SK-N-SH (cell line): ENCODE data around the gene NRCAM. TPM values are rescaled to one million over a fixed set of nuclear protein-coding genes. Genes with fewer than 3 reads are reported as not detected.

ENCODE experiments used
- CTCF ChIA-PET: fragments of 300-600, 350-600 bp; formaldehyde crosslinking; extraction: SDS; loops from one replicate; lab custom pipeline; 2021; lab: Yijun Ruan, JAX
- POLR2A ChIA-PET: fragments of 350-600 bp; sonication (Branson Sonifier 250); formaldehyde crosslinking; extraction: SDS; loops from one replicate; lab custom pipeline; 2020; ENCODE audit warnings: antibody characterized with exemption, inconsistent platforms; lab: Yijun Ruan, JAX
- DNase-seq: peaks from one replicate; pipeline ENCODE4 v3.0.0; 2012
- H2AFZ ChIP-seq: fragments of 200-600 bp; sonication (generic); 2 replicates; pipeline ENCODE4 v1.8.1; 2016; ENCODE audit warnings: antibody characterized with exemption, mild to moderate bottlenecking, low read depth
- H3F3A ChIP-seq: fragments of 200-600 bp; sonication (generic); replicated peaks from 2 replicates; pipeline ENCODE3; 2016; ENCODE audit warnings: antibody characterized with exemption, mild to moderate bottlenecking; ENCODE audit not compliant: insufficient read depth
- H3K27ac ChIP-seq, 2 experiments: fragments of 200-500 bp in 1 of 2; fragments of 200-600 bp in 1 of 2; sonication (Bioruptor generic) in 1 of 2; sonication (generic), shearing (Covaris generic) in 1 of 2; 2 replicates each; pipeline versions ENCODE4 v1.5.1 to v1.6.1; 2014 to 2016; ENCODE audit warnings: low read depth in 2 of 2, inconsistent platforms in 1 of 2, low read length in 1 of 2, mild to moderate bottlenecking in 1 of 2, mixed read lengths in 1 of 2
- H3K27me3 ChIP-seq: fragments of 200-600 bp; sonication (generic), shearing (Covaris generic); 2 replicates; pipeline ENCODE4 v1.6.1; 2016; ENCODE audit warnings: mixed run types; ENCODE audit not compliant: insufficient read depth
- H3K36me3 ChIP-seq, 2 experiments: fragments of 200-500 bp in 1 of 2; fragments of 200-600 bp in 1 of 2; sonication (Bioruptor generic) in 1 of 2; sonication (generic) in 1 of 2; replicated peaks in 1 of 2; 2 replicates each; pipeline versions ENCODE3 to v1.5.1; 2014 to 2016; ENCODE audit warnings: low read length in 1 of 2, mild to moderate bottlenecking in 1 of 2; ENCODE audit not compliant: insufficient read depth in 2 of 2, control insufficient read depth in 1 of 2
- H3K4me1 ChIP-seq, 2 experiments: fragments of 200-500 bp in 1 of 2; fragments of 200-600 bp in 1 of 2; sonication (Bioruptor generic) in 1 of 2; sonication (generic), shearing (Covaris generic) in 1 of 2; 2 replicates each; pipeline versions ENCODE4 v1.5.1 to v1.6.1; 2014 to 2016; ENCODE audit warnings: low read depth in 1 of 2, low read length in 1 of 2, mixed run types in 1 of 2; ENCODE audit not compliant: insufficient read depth in 2 of 2, control insufficient read depth in 1 of 2
- H3K4me2 ChIP-seq: fragments of 200-600 bp; sonication (generic), shearing (Covaris generic); 2 replicates; pipeline ENCODE4 v1.6.1; 2017; ENCODE audit warnings: mixed run types
- H3K4me3 ChIP-seq, 2 experiments: fragments of 200-500 bp in 1 of 2; fragments of 200-600 bp in 1 of 2; sonication (Bioruptor generic) in 1 of 2; sonication (generic), shearing (Covaris generic) in 1 of 2; 2 replicates each; pipeline versions ENCODE4 v1.5.1 to v1.8.1; 2014 to 2016; ENCODE audit warnings: low read depth in 2 of 2, inconsistent platforms in 1 of 2, low read length in 1 of 2, mild to moderate bottlenecking in 1 of 2, mixed read lengths in 1 of 2, moderate library complexity in 1 of 2
- H3K79me2 ChIP-seq: fragments of 200-600 bp; sonication (generic); 2 replicates; pipeline ENCODE4 v1.8.1; 2017; ENCODE audit warnings: mild to moderate bottlenecking; ENCODE audit not compliant: insufficient read depth
- H3K9ac ChIP-seq: fragments of 200-600 bp; sonication (generic); 2 replicates; pipeline ENCODE4 v1.6.1; 2017; ENCODE audit warnings: mixed run types
- H3K9me2 ChIP-seq: fragments of 200-600 bp; sonication (generic); 2 replicates; pipeline ENCODE4 v1.6.1; 2017; ENCODE audit warnings: mixed run types
- H3K9me3 ChIP-seq: fragments of 200-600 bp; sonication (generic); 2 replicates; pipeline ENCODE4 v1.6.1; 2017; ENCODE audit warnings: mixed run types, mild to moderate bottlenecking, moderate library complexity
- H4K20me1 ChIP-seq: fragments of 200-600 bp; sonication (generic); 2 replicates; pipeline ENCODE4 v1.6.1; 2017; ENCODE audit warnings: mild to moderate bottlenecking, mixed run types; ENCODE audit not compliant: insufficient read depth
- FOSL2 ChIP-seq: IDR thresholded peaks from 2 replicates; pipeline ENCODE4 v1.4.0; 2012; ENCODE audit warnings: low read depth, mild to moderate bottlenecking, moderate library complexity, borderline replicate concordance
- FOXJ3 ChIP-seq: sonication (generic); formaldehyde crosslinking; IDR thresholded peaks from 2 replicates; pipeline ENCODE4 v1.5.1; 2020; ENCODE audit warnings: mild to moderate bottlenecking, missing genetic modification reagents
- GABPA ChIP-seq: IDR thresholded peaks from 2 replicates; pipeline ENCODE4 v1.4.0; 2012; ENCODE audit warnings: low read depth, mild to moderate bottlenecking
- GATA2 ChIP-seq: sonication (generic); formaldehyde crosslinking; IDR thresholded peaks from 2 replicates; pipeline ENCODE4 v1.5.0; 2020; ENCODE audit warnings: mild to moderate bottlenecking, missing genetic modification reagents
- MXI1 ChIP-seq: IDR thresholded peaks from 2 replicates; pipeline ENCODE4 v1.6.1; 2012; ENCODE audit warnings: mild to moderate bottlenecking, low read depth, low read length, improper control_type of control experiment
- NFIC ChIP-seq: IDR thresholded peaks from 2 replicates; pipeline ENCODE4 v1.4.0; 2012; ENCODE audit warnings: borderline replicate concordance
- NRF1 ChIP-seq: IDR thresholded peaks from 2 replicates; pipeline ENCODE4 v1.6.1; 2012; ENCODE audit warnings: low read depth, mild to moderate bottlenecking, low read length
- RAD21 ChIP-seq: IDR thresholded peaks from 2 replicates; pipeline ENCODE4 v1.6.1; 2012; ENCODE audit warnings: mild to moderate bottlenecking, low read length
- RFX5 ChIP-seq: IDR thresholded peaks from 2 replicates; pipeline ENCODE4 v1.6.1; 2012; ENCODE audit warnings: mild to moderate bottlenecking, improper control_type of control experiment, low read length
- RXRA ChIP-seq: IDR thresholded peaks from 2 replicates; pipeline ENCODE4 v1.4.0; 2012; ENCODE audit warnings: low read depth, mild to moderate bottlenecking, borderline replicate concordance
- SIN3A ChIP-seq: IDR thresholded peaks from 2 replicates; pipeline ENCODE4 v1.6.1; 2012; ENCODE audit warnings: low read depth, mild to moderate bottlenecking, low read length, moderate library complexity, borderline replicate concordance
- SMC3 ChIP-seq: IDR thresholded peaks from 2 replicates; pipeline ENCODE4 v1.6.1; 2012; ENCODE audit warnings: low read depth, low read length, improper control_type of control experiment
- TAF1 ChIP-seq: IDR thresholded peaks from 2 replicates; pipeline ENCODE4 v1.6.1; 2012; ENCODE audit warnings: low read depth, mild to moderate bottlenecking, low read length, moderate library complexity, borderline replicate concordance
- TEAD4 ChIP-seq: IDR thresholded peaks from 2 replicates; pipeline ENCODE4 v1.4.0; 2012; ENCODE audit warnings: mild to moderate bottlenecking, borderline replicate concordance; ENCODE audit not compliant: insufficient read depth
- WGBS: methylation state at CpG from one replicate; pipeline ENCODE4 v1.1.6; 2017; ENCODE audit warnings: low lambda C conversion rate; 5-methylcytosine and 5-hydroxymethylcytosine counted together
- polyA plus RNA-seq, 3 experiments: library from polyadenylated mRNA; depleted of rRNA; stranded (reverse); fragments of >200 nt; gene quantifications; 2 replicates each; pipeline ENCODE4 v1.2.3, GENCODE V29; 2012
- TF ChIP-seq, protein P1 (sequence below): IDR thresholded peaks from 2 replicates; pipeline ENCODE4 v1.4.0; 2012; ENCODE audit warnings: low read depth
- TF ChIP-seq, protein P2 (sequence below): fragments of 150-350 bp; IDR thresholded peaks from 2 replicates; pipeline ENCODE4 v1.6.1; 2016; ENCODE audit warnings: mild to moderate bottlenecking, low read depth, low read length
- TF ChIP-seq, protein P3 (sequence below): IDR thresholded peaks from 2 replicates; pipeline ENCODE4 v1.6.1; 2012; ENCODE audit warnings: mild to moderate bottlenecking, low read depth, low read length, moderate library complexity
- TF ChIP-seq, protein P4 (sequence below): fragments of 150-350 bp; IDR thresholded peaks from 2 replicates; pipeline ENCODE4 v1.6.1; 2017; ENCODE audit warnings: antibody characterized with exemption, low read length, low read depth, borderline replicate concordance
- TF ChIP-seq, protein P5 (sequence below): IDR thresholded peaks from 2 replicates; pipeline ENCODE4 v1.4.0; 2012; ENCODE audit warnings: low read depth, borderline replicate concordance

The NRCAM gene
- polyA plus RNA-seq, 1 of the 3 experiments (the other 2 are of a cell fraction) = 1.1 TPM

DNA sequence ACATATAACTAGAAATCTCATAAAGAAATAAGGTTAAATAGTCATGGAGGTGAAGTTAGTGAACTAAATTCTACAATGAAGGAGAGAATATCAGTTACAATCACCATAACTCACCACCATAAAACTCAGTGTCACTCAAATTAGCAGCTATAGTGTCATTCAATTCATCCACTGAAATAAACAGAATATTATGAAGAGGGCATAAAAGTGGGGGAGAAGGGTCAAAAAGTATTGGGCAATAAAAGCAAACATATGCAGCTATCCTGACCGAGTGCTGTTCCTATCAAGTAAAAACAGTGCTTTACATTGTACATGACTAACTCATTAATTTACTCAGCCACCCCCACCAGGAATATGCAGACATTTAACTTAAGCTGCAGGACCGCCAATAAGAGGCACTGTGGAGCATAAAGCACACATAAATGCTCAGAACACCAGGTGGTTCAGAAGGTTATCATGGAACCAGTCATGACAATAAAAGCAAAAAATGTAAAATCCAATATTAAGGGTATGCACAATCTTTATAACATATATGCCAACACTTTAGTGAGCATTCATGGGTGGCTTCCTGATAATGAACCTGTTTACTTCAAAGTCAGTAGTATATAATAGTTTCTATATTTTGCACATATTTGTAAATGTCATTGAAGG, 230.6 kb downstream of the NRCAM start:
- H3K27me3 ChIP-seq = no peaks in the 10 kb centered on the region
- no peaks in the 10 kb centered on the region for H3K79me2 ChIP-seq
- no peak overlapping the region for H3K27ac ChIP-seq
- H2AFZ ChIP-seq = 0 out of 2 replicates have a peak overlapping the region, but pooled peaks have one; percentile 7
- no peaks in the 10 kb centered on the region for H3F3A ChIP-seq
- CTCF ChIA-PET = interaction anchor here (0.9 to 2.2 kb wide), 5 partner anchors 10 to 271 kb away, joined by 3 to 9 read pairs (median 3); no protein-coding TSS in a partner anchor
- WGBS = 55% methylated on average over 2 of the region's 2 CpGs
- no peaks in the 10 kb centered on the region for H3K9me3 ChIP-seq
- POLR2A ChIA-PET = interaction anchor here (1.8 kb wide), 1 partner anchor 11 kb away, joined by 4 read pairs; no protein-coding TSS in a partner anchor
- no peaks in the 10 kb centered on the region for H4K20me1 ChIP-seq
- DNase-seq = no peak
- H3K4me3 ChIP-seq = no peak overlapping the region
- H3K9me2 ChIP-seq = no peaks in the 10 kb centered on the region
- peaks cover 2 to 5% of the 10 kb centered on the region in 2 experiments; a peak in 3 of 4 replicates for H3K4me1 ChIP-seq
- no peak overlapping the region for H3K4me2 ChIP-seq
- H3K36me3 ChIP-seq = peaks cover 0 to 21% of the 10 kb centered on the region in 2 experiments
- H3K9ac ChIP-seq = no peak overlapping the region
- TF ChIP-seq, protein P1, sequence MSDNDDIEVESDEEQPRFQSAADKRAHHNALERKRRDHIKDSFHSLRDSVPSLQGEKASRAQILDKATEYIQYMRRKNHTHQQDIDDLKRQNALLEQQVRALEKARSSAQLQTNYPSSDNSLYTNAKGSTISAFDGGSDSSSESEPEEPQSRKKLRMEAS = no peak
- no peak for TF ChIP-seq FOXJ3 (CRISPR knock-in tag)
- no peak for TF ChIP-seq SIN3A
- TF ChIP-seq RXRA = no peak
- no peak for TF ChIP-seq SMC3
- TF ChIP-seq, protein P2, sequence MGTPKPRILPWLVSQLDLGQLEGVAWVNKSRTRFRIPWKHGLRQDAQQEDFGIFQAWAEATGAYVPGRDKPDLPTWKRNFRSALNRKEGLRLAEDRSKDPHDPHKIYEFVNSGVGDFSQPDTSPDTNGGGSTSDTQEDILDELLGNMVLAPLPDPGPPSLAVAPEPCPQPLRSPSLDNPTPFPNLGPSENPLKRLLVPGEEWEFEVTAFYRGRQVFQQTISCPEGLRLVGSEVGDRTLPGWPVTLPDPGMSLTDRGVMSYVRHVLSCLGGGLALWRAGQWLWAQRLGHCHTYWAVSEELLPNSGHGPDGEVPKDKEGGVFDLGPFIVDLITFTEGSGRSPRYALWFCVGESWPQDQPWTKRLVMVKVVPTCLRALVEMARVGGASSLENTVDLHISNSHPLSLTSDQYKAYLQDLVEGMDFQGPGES = no peak
- no peak for TF ChIP-seq NFIC
- no peak for TF ChIP-seq GABPA
- no peak for TF ChIP-seq TAF1
- TF ChIP-seq, protein P3, sequence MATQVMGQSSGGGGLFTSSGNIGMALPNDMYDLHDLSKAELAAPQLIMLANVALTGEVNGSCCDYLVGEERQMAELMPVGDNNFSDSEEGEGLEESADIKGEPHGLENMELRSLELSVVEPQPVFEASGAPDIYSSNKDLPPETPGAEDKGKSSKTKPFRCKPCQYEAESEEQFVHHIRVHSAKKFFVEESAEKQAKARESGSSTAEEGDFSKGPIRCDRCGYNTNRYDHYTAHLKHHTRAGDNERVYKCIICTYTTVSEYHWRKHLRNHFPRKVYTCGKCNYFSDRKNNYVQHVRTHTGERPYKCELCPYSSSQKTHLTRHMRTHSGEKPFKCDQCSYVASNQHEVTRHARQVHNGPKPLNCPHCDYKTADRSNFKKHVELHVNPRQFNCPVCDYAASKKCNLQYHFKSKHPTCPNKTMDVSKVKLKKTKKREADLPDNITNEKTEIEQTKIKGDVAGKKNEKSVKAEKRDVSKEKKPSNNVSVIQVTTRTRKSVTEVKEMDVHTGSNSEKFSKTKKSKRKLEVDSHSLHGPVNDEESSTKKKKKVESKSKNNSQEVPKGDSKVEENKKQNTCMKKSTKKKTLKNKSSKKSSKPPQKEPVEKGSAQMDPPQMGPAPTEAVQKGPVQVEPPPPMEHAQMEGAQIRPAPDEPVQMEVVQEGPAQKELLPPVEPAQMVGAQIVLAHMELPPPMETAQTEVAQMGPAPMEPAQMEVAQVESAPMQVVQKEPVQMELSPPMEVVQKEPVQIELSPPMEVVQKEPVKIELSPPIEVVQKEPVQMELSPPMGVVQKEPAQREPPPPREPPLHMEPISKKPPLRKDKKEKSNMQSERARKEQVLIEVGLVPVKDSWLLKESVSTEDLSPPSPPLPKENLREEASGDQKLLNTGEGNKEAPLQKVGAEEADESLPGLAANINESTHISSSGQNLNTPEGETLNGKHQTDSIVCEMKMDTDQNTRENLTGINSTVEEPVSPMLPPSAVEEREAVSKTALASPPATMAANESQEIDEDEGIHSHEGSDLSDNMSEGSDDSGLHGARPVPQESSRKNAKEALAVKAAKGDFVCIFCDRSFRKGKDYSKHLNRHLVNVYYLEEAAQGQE = no peak
- TF ChIP-seq, protein P4, sequence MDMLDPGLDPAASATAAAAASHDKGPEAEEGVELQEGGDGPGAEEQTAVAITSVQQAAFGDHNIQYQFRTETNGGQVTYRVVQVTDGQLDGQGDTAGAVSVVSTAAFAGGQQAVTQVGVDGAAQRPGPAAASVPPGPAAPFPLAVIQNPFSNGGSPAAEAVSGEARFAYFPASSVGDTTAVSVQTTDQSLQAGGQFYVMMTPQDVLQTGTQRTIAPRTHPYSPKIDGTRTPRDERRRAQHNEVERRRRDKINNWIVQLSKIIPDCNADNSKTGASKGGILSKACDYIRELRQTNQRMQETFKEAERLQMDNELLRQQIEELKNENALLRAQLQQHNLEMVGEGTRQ = no peak
- no peak for TF ChIP-seq MXI1
- TF ChIP-seq, protein P5, sequence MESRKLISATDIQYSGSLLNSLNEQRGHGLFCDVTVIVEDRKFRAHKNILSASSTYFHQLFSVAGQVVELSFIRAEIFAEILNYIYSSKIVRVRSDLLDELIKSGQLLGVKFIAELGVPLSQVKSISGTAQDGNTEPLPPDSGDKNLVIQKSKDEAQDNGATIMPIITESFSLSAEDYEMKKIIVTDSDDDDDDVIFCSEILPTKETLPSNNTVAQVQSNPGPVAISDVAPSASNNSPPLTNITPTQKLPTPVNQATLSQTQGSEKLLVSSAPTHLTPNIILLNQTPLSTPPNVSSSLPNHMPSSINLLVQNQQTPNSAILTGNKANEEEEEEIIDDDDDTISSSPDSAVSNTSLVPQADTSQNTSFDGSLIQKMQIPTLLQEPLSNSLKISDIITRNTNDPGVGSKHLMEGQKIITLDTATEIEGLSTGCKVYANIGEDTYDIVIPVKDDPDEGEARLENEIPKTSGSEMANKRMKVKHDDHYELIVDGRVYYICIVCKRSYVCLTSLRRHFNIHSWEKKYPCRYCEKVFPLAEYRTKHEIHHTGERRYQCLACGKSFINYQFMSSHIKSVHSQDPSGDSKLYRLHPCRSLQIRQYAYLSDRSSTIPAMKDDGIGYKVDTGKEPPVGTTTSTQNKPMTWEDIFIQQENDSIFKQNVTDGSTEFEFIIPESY = no peak
- TF ChIP-seq RAD21 = no peak
- TF ChIP-seq GATA2 (CRISPR knock-in tag) = no peak
- TF ChIP-seq RFX5 = no peak
- TF ChIP-seq NRF1 = no peak
- TF ChIP-seq FOSL2 = no peak
- TF ChIP-seq TEAD4 = no peak
